Measurements from ENCODE around the gene AZU1. TPM values are rescaled to one million over a fixed set of nuclear protein-coding genes. Genes with fewer than 3 reads are reported as not detected.

AZU1 gene
- total RNA-seq, 1 experiment from 2014 or later: not detected

GRCh38 chr19:825897-826644, 1.6 kb upstream of the AZU1 start (continued):
- TF ChIP-seq REST (IDR thresholded peaks at IDR 0.05; ENCODE audit: low read depth) (no peak), CTCF (IDR thresholded peaks at IDR 0.05 in 2 of 3, conservative IDR thresholded peaks at IDR 0.05 in 1 of 3; ENCODE audit: borderline replicate concordance in 1 of 3, insufficient read depth in 1 of 3, low read depth in 2 of 3, low read length in 2 of 3) (no peak), EGR1 (IDR thresholded peaks at IDR 0.05; ENCODE audit: low read depth) (no peak), ZFX (IDR thresholded peaks at IDR 0.05) (no peak)

GRCh38 chr19:827314-827709, 325 bp upstream of the AZU1 start:
- Histone ChIP-seq H3K9me2 (ENCODE audit: insufficient read depth) (no peaks in the 10 kb centered on the region), H3K9ac (ENCODE audit: low read length) (no peak overlapping the region), H3K4me2 (ENCODE audit: low read length) (no peak overlapping the region), H3K36me3 (ENCODE audit: control insufficient read depth in 1 of 2, insufficient read depth in 2 of 2, low read length in 2 of 2) (no peaks in the 10 kb centered on the region), H3K4me1 (ENCODE audit: control insufficient read depth in 1 of 2, insufficient read depth in 2 of 2, low read length in 2 of 2) (peaks cover 7 to 9% of the 10 kb centered on the region in 2 experiments; a peak in 3 of 4 replicates), H2AFZ (ENCODE audit: low read depth, low read length, poor library complexity, severe bottlenecking) (no peak overlapping the region), H3K9me3 (ENCODE audit: control insufficient read depth in 1 of 2, insufficient read depth in 1 of 2, low read depth in 1 of 2, low read length in 2 of 2) (no peaks in the 10 kb centered on the region), H3K27me3 (ENCODE audit: insufficient read depth, low read length) (no peaks in the 10 kb centered on the region), H3K4me3 (replicated peaks in 1 of 2; ENCODE audit: low read depth in 1 of 2, low read length in 2 of 2) (no peak overlapping the region), H4K20me1 (ENCODE audit: insufficient read depth) (no peaks in the 10 kb centered on the region), H3K79me2 (ENCODE audit: insufficient read depth, low read length) (no peaks in the 10 kb centered on the region), H3K27ac (ENCODE audit: low read depth, low read length) (no peak overlapping the region)
- CTCF ChIA-PET: no interaction called here
- ATAC-seq: no peak
- RAD21 ChIA-PET (ENCODE audit: low non-redundant PET in 1 of 2, low total read pairs in 2 of 2, uncharacterized antibody in 2 of 2, unreplicated experiment in 2 of 2): no interaction called here
- POLR2A ChIA-PET: no interaction called here
- intact Hi-C loops (cut with micrococcal nuclease): no loop called here
- DNase-seq (ENCODE audit: low read depth, low spot score): no peak
- BruUV-seq (replicated peaks): no TSS peak
- TF ChIP-seq REST (IDR thresholded peaks at IDR 0.05; ENCODE audit: low read depth) (no peak), RAD21 (IDR thresholded peaks at IDR 0.05; ENCODE audit: low read depth) (no peak), FOSL1 (IDR thresholded peaks at IDR 0.05; ENCODE audit: low read depth) (no peak), JUND (IDR thresholded peaks at IDR 0.05) (no peak), CBX3 (IDR thresholded peaks at IDR 0.05; ENCODE audit: low read depth) (no peak), POLR2A (IDR thresholded peaks at IDR 0.05; ENCODE audit: borderline replicate concordance, extremely low read depth, insufficient read depth, insufficient read length) (no peak), ZFX (IDR thresholded peaks at IDR 0.05) (no peak), ATF3 (IDR thresholded peaks at IDR 0.05) (no peak), ZBTB33 (IDR thresholded peaks at IDR 0.05; ENCODE audit: extremely low read depth, insufficient replicate concordance, low read length) (no peak), SRF (IDR thresholded peaks at IDR 0.05; ENCODE audit: low read depth) (no peak)

Data from HCT116 (cell line).